Measurements from ENCODE around the gene FAM234A. TPM values are rescaled to one million over a fixed set of nuclear protein-coding genes. Genes with fewer than 3 reads are reported as not detected.

The FAM234A gene
- polyA plus RNA-seq, 5 donors = 43.7 to 60.7 (median 49.0) TPM

- DNase-seq = no peak
Observed at GRCh38 chr16:293043-293775, 58.6 kb downstream of the FAM234A start.

GRCh38 chr16:296276-296675 is 61.7 kb downstream of the FAM234A start:
- no peak for DNase-seq

DNA sequence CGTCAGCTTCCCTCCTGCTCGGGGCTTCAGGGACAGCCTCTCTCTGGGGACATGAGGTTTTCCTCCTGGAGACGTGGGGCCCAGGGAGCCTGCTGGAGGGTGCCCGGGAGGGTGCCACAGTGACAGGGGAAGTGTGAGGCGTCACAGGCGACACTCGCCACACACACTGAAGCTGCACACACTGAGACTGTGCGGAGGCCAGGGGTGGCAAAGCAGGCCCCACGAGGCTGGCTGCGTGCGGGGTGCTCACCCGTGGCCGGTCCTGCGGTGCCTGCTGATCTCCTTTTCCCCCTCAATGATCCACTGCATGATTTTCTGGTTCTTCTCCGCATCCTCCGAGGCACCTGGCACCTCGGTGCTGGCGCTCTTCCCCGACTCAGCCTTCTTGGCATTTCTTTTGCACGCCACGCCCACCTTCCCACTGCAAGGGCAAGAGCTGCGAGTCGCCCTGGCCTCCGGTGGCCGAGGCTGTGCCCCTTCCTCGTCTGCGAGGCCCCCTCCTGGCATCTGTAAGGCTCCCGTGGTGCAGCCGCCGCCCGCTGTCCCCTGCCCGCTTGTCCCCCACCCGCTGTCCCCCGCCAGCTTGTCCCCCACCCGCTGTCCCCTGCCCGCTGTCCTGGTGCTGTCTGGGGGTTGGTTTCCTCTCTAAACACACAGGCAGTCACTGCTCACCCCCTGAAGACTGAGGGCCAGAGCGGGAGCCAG is 62.3 kb downstream of the FAM234A start:
- no peak for DNase-seq

DNA sequence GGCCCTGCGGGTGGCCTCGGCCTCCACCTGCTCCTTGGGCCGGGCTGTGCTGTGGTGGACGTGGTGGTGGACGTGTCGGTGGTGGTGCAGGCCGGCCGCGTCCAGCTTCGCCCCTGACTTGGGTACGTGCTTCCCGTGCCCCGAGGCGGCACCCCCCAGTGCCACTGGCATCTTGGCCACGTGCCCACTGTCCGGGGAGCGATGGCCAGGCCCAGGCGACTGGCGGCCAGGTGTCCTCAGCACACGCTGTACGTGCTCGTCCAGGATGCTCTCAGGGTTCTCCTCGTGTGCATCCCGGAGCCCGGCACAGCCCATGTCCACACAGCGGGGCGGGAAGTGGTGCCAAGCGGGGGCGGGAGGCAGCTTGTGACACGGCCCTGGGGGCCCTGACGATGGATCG is 63.2 kb downstream of the FAM234A start:
- DNase-seq = no peak

DNA sequence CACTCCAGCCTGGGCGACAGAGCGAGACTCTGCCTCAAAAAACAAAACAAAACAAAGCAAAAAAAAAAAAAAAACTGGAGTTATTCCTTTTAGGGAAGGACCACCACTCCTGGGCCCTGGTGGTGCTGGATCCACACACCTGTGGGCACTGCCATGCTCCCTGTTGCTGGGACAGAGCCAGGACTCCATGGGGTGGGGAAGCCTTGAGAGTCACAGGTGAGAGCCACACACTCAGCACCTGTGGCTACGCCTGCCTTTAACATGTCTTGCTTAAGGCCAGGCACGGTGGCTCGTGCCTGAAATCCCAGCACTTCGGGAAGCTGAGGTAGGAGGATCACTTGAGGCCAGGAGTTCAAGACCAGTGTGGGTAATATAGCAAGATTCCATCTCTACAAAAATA is 66.6 kb downstream of the FAM234A start:
- DNase-seq = no peak

GRCh38 chr16:301950-302349 is 67.3 kb downstream of the FAM234A start:
- DNase-seq = no peak

DNA sequence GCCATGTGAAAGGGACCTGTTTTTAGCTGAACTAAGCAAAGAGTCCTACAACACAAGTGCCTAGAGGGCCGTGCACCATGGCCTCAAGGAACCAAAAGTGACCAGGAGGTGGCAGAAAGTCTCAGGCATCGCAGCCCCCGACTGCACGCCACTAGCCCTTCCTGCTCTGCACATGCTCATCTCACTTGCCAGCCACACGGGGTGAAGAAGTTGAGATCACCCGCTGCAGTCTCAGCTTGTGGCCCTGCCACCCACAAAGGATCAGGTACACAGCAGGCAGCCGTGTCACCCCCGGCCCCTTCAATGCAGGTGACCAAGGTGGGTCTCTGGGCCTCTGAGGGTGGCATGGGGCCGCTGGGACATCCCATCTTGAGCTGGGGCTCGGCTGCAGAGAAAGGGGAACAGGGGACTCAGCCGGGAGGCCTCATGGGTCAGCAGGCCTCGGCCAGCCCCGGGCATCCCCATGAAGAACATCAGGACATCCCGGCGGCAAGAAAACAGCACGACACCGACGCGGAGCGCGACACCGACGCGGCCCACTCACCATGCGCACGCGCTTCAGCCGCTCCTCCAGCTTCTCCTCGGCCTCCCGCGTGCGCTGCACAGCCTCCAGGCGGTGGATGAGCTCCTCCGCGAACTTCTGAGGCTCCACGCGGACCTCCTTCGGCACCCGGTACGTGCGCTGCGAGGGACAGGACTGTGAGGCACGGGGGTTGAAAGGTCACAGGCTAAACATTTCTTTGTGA is 69.3 kb downstream of the FAM234A start:
- DNase-seq = no peak

- DNase-seq = no peak
Observed at GRCh38 chr16:305916-306626, 71.5 kb downstream of the FAM234A start.

GRCh38 chr16:306911-307370 is 72.3 kb downstream of the FAM234A start:
- no peak for DNase-seq

DNA sequence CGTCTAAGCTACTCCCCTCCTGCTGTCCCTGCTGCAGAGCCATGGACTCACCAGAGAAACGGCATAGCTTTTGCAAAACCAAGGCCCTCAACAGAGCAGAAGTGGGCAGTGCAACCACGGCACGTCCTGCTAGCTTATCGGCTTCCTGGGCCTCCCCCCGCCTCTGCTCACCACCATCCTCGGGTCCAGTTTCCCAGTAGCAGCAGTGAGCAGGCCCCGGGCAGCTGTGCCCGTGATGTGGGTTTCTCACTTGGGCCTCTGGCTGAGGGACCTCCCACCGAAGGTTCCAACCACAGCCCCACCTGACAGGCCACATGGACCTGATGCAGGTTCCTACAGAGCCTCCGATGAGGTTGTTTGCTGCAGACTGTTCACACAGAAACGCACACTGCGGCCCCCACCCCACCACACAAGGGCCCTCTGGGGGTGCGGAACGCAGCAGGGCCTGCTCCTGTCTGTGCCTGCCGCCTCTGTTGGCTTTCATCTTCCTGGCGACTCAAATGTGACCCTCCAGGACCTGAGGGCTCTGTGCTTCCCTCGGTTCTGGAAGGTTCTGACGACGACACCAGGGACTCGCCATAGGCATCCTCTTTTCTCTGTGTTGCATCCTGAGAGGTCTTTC is 73.2 kb downstream of the FAM234A start:
- DNase-seq = no peak

GRCh38 chr16:309476-309875 is 74.9 kb downstream of the FAM234A start:
- no peak for DNase-seq

GRCh38 chr16:311725-312124 is 77.1 kb downstream of the FAM234A start:
- DNase-seq = no peak

DNA sequence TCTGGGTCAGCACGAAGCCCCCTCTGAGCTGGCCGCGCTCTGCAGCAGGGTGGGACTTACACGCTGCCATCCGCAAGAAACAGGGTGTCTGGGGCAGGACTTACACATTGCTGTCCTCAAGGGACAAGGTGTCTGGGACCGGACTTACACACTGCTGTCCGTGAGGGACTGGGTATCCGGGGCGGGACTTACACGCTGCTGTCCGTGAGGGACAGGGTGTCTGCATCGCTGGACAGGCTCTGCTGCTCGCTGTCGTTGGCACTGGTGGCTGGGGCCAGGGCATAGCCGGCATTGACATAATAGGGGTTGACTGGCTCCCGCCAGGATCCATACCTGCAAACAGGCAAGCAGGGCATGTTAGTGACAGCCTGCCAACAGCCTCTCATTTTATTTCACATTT is 79.7 kb downstream of the FAM234A start:
- no peak for DNase-seq

GRCh38 chr16:314795-315299 is 80.2 kb downstream of the FAM234A start:
- DNase-seq = no peak

Other genes starting within 250 kb of the FAM234A start
- 10 to 100 TPM in 3 of 5 donors, 1 to 10 TPM in 2; 9.0 to 13.7 (median 10.6) TPM for gene POLR3K, start 181.2 kb upstream of the FAM234A start, polyA plus RNA-seq (ENCODE audit: insufficient read depth in 1 of 5, insufficient read length in 5 of 5, low replicate concordance in 1 of 5)
- 10 to 100 TPM; 35.8 to 57.7 (median 37.3) TPM for gene SNRNP25, start 181.0 kb upstream of the FAM234A start, polyA plus RNA-seq (ENCODE audit: insufficient read depth in 1 of 5, insufficient read length in 5 of 5, low replicate concordance in 1 of 5)
- gene RHBDF1, start 162.2 kb upstream of the FAM234A start, polyA plus RNA-seq (ENCODE audit: insufficient read depth in 1 of 5, insufficient read length in 5 of 5, low replicate concordance in 1 of 5) = 10 to 100 TPM; 32.1 to 48.2 (median 43.1) TPM
- gene MPG, start 156.6 kb upstream of the FAM234A start, polyA plus RNA-seq (ENCODE audit: insufficient read depth in 1 of 5, insufficient read length in 5 of 5, low replicate concordance in 1 of 5) = 10 to 100 TPM; 19.5 to 50.8 (median 26.3) TPM
- gene NPRL3, start 96.1 kb upstream of the FAM234A start, polyA plus RNA-seq (ENCODE audit: insufficient read depth in 1 of 5, insufficient read length in 5 of 5, low replicate concordance in 1 of 5) = 10 to 100 TPM; 26.8 to 37.3 (median 30.2) TPM
- gene HBZ, start 82.2 kb upstream of the FAM234A start, polyA plus RNA-seq (ENCODE audit: insufficient read depth in 1 of 5, insufficient read length in 5 of 5, low replicate concordance in 1 of 5) = 1 to 10 TPM in 4 of 5 donors, under 1 TPM in 1; 0.69 to 6.9 (median 4.8) TPM
- gene HBM, start 68.8 kb upstream of the FAM234A start, polyA plus RNA-seq (ENCODE audit: insufficient read depth in 1 of 5, insufficient read length in 5 of 5, low replicate concordance in 1 of 5) = 10 to 100 TPM in 2 of 5 donors, 1 to 10 TPM in 3; 2.4 to 19.6 (median 7.0) TPM
- 1,000 to 10,000 TPM; 1,399 to 4,244 (median 2,803) TPM for gene HBA2, start 61.9 kb upstream of the FAM234A start, polyA plus RNA-seq (ENCODE audit: insufficient read depth in 1 of 5, insufficient read length in 5 of 5, low replicate concordance in 1 of 5)
- gene HBA1, start 58.1 kb upstream of the FAM234A start, polyA plus RNA-seq (ENCODE audit: insufficient read depth in 1 of 5, insufficient read length in 5 of 5, low replicate concordance in 1 of 5) = 1,000 to 10,000 TPM in 4 of 5 donors, 100 to 1,000 TPM in 1; 605 to 2,429 (median 1,859) TPM
- 1 to 10 TPM in 3 of 5 donors, under 1 TPM in 2; 0.36 to 1.9 (median 1.1) TPM for gene HBQ1, start 54.4 kb upstream of the FAM234A start, polyA plus RNA-seq (ENCODE audit: insufficient read depth in 1 of 5, insufficient read length in 5 of 5, low replicate concordance in 1 of 5)
- 100 to 1,000 TPM; 121 to 164 (median 135) TPM for gene LUC7L, start 5.4 kb upstream of the FAM234A start, polyA plus RNA-seq (ENCODE audit: insufficient read depth in 1 of 5, insufficient read length in 5 of 5, low replicate concordance in 1 of 5)
- gene RGS11, start 41.1 kb downstream of the FAM234A start, polyA plus RNA-seq (ENCODE audit: insufficient read depth in 1 of 5, insufficient read length in 5 of 5, low replicate concordance in 1 of 5) = 1 to 10 TPM; 2.0 to 5.4 (median 4.8) TPM
- gene ARHGDIG, start 45.8 kb downstream of the FAM234A start, polyA plus RNA-seq (ENCODE audit: insufficient read depth in 1 of 5, insufficient read length in 5 of 5, low replicate concordance in 1 of 5) = 1 to 10 TPM in 2 of 5 donors, under 1 TPM in 3; 0.33 to 2.4 (median 0.69) TPM
- gene PDIA2, start 48.3 kb downstream of the FAM234A start, polyA plus RNA-seq (ENCODE audit: insufficient read depth in 1 of 5, insufficient read length in 5 of 5, low replicate concordance in 1 of 5) = under 1 TPM; 0.25 to 0.99 (median 0.49) TPM
- 10 to 100 TPM; 12.0 to 23.1 (median 17.7) TPM for gene AXIN1, start 117.9 kb downstream of the FAM234A start, polyA plus RNA-seq (ENCODE audit: insufficient read depth in 1 of 5, insufficient read length in 5 of 5, low replicate concordance in 1 of 5)
- 10 to 100 TPM; 44.1 to 67.7 (median 48.7) TPM for gene MRPL28, start 135.7 kb downstream of the FAM234A start, polyA plus RNA-seq (ENCODE audit: insufficient read depth in 1 of 5, insufficient read length in 5 of 5, low replicate concordance in 1 of 5)
- 10 to 100 TPM; 32.5 to 52.5 (median 37.7) TPM for gene PGAP6, start 147.2 kb downstream of the FAM234A start, polyA plus RNA-seq (ENCODE audit: insufficient read depth in 1 of 5, insufficient read length in 5 of 5, low replicate concordance in 1 of 5)
- 100 to 1,000 TPM; 155 to 247 (median 168) TPM for gene NME4, start 162.4 kb downstream of the FAM234A start, polyA plus RNA-seq (ENCODE audit: insufficient read depth in 1 of 5, insufficient read length in 5 of 5, low replicate concordance in 1 of 5)
- 10 to 100 TPM in 3 of 5 donors, 1 to 10 TPM in 2; 7.9 to 27.0 (median 14.4) TPM for gene DECR2, start 167.1 kb downstream of the FAM234A start, polyA plus RNA-seq (ENCODE audit: insufficient read depth in 1 of 5, insufficient read length in 5 of 5, low replicate concordance in 1 of 5)
- gene RAB11FIP3, start 190.8 kb downstream of the FAM234A start, polyA plus RNA-seq (ENCODE audit: insufficient read depth in 1 of 5, insufficient read length in 5 of 5, low replicate concordance in 1 of 5) = 10 to 100 TPM; 42.7 to 56.7 (median 51.9) TPM